ENCODE measurements around the gene MED20.

The MED20 gene

GRCh38 chr6:41940759-41941279, 19.9 kb upstream of the MED20 start:
- DNase-seq = peak; percentile 58

DNA sequence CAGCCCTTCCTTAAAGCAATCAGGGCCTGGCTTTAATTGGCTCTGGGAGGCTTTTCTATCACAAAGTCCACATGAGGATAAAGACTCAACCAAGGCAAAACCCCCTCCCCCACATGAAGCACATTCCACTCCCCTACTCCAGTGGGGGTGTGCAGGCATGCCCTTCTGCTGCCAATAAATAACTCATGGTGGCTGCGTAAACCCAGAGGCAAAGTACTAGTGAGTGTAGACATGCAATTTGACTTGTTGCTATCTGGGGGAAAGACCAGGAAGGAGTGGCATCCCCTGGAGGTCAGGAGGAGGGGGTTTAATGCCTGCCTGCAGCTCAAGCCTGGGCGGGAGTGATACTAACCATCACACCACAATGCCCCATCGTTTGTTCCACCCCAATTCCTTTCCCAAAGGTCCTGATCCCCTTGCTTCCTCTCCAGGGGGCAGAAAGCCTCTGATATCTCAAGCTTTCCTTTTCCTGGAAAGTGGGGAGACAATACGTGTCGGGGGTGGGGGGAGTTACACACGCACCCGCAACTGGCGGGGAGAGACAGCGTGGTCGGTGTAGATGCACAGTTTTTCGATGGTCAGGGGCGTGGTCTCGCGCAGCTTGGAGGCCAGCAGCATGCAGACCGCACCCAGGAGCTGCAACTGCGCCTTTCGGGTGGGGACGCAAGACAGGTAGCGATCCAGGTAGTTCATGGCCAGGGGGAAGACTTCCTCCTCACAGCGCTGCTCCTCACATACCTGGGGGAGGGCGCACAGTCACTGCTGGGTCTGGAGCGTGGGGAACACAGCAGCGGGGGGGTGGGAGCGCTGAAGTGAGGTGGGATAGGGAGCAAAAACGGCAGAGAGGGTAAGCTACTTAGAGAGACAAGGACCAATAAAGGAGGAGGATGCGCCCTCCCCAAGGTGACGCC, 19.2 kb upstream of the MED20 start:
- DNase-seq = no peak

DNA sequence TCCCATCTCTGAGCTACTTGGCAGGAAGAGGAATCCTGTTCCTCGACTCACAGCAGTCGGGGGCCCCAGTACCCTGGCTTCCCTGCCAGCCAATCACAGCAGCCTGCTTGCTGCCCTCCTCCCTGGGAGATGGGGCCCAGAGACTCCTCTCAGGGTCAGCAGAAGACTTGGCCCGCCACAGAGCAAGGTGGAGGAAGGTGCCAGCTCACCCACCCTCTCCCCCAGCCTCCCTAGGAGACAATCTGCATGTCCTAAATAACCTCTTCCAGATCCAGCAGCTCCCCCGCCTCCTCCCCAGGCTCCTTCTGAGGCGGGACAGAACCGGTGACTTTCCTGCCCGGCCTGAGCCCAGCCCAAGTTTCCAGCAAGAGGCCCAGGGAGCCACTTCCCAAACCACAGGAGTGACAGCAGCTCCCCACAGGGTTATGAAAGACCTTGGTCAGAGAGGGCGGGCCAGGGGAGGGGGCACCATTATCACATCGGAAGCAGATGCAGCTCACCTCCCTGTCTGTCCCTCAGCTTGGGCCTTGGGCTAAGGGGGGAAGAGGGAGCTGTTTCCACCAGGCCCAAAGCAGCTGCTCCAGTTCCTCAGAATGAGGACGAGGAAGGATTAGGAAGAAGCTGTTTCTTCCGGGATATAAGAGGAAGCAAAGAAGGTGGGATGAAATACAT, 18.4 kb upstream of the MED20 start:
- DNase-seq = no peak

DNA sequence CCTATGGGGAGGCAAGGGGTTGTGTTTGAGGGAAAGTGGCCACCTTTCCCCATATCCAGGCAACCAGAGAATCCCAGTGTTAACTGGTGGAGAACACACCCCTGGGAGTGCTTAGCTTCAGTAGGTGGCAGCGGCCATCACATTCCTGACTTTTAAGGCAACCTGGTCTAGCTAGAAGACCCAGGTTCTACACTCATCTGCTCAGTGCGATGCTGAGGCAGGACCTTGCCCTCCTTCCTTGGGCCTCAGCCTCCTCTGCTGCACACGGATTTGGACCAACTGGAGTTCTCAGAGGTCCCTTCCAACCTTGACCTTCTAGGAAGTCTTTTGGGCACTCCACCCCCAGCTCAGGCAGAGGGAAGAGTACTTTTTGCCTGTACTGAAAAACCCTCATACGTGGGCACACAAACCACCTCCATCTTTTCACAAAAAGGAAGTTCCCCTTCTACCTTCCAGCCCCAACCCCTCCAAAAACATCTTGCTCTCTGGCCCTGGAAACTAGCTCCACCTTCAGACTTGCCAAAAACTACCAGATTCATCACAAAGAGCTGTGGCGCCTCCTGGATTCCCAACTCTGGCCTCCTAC, 17.7 kb upstream of the MED20 start:
- DNase-seq = no peak

DNA sequence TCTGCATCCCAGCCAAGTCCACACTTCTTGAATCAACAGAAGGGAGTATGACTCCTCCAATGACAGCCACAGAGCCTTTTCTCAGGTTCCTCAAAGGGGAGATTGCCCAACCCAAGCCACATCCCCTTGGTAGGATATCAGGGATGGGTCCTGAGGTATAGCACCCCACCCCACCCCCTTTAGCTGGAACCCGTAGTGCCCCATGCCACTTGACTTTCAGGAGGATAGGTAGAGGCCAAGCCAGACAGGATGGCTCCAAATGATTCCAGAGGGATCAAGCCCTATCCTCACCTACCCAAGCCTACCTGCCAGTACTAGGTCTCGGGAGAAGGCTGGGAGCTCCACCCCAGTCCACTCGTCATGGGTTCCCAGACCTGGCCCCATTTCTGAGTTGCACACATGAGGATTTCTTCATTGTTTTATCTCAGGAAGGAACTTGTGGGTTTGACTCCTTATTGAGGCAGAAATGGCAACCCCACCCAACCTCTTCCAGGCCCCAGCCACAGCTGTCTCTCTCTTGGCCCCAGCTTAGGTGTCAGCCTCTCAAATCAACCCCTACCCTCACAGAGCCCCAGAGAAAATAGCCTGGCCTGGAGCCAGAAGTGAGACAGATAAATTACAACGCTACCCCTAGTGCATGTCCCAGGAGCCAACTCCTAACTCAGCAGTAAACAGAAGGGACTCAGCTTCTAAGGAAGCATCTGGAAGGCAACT, 17.1 kb upstream of the MED20 start:
- DNase-seq = no peak

- DNase-seq = no peak
Observed at GRCh38 chr6:41937472-41937860, 16.5 kb upstream of the MED20 start.

DNA sequence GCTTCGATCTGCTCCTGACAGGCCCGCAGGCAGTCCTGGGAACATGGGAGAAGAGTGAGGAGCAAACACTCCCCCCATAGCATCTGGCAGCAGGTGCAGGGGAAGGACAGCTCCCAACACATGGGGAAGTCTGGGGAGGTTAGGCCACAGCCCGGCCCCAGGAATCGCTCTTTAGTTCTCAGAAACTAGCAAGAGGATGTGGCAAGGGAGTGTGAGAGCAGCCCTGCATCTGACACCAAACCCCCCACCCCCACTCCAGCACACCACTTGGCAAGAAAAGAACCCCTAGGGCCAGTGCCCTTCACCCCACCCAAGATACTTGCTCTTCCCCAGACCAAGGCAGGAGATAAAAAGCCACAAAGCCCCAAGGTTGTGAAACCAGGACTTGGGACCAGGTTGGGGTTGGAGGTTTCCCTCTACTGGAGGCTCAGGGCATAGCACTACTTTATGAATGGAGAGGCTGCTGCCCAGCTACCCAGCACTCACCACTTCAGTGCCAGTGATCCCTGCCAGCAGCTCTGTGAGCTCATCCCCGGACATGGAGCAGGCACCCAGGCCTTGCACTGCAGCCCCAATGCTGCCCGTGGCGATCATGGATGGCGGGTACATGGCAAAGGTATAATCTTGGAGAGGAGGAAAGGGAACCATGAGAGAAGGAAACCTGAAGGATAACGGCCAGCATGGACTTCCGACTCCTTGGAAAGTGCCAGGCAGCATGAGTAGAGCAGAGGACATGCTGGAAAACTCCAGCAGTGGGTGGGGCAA, 15.3 kb upstream of the MED20 start:
- DNase-seq = peak; percentile 48

- DNase-seq = no peak
Observed at GRCh38 chr6:41935685-41936072, 14.7 kb upstream of the MED20 start.

GRCh38 chr6:41935193-41935574, 14.2 kb upstream of the MED20 start:
- DNase-seq = no peak

GRCh38 chr6:41934278-41935192, 13.6 kb upstream of the MED20 start:
- DNase-seq = no peak

- DNase-seq = no peak
Observed at GRCh38 chr6:41932378-41932777, 11.4 kb upstream of the MED20 start.

DNA sequence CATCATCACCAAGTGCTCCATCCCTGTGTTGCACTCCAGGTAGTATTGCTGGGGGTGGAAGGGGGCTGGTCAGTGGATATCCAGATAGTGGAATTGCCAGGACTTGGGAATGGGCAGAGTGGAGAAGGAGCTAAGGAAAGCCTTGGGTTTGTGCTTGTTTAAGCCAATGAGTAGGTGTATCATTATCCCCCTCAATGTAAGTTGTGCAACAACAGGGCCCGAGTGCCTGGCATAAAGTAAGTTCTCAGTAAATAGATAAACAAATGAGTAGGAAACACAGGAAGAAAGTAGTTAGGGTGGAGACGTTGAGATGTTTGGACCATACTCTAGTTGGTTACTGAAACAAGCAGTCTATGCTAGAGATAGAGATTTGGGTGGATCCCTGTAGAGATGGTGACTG, 10.9 kb upstream of the MED20 start:
- DNase-seq = no peak

- no peak for DNase-seq
Observed at GRCh38 chr6:41929924-41930323, 9.0 kb upstream of the MED20 start.

GRCh38 chr6:41927253-41927652, 6.3 kb upstream of the MED20 start:
- no peak for DNase-seq

GRCh38 chr6:41922154-41922553, 1.2 kb upstream of the MED20 start:
- no peak for DNase-seq

DNA sequence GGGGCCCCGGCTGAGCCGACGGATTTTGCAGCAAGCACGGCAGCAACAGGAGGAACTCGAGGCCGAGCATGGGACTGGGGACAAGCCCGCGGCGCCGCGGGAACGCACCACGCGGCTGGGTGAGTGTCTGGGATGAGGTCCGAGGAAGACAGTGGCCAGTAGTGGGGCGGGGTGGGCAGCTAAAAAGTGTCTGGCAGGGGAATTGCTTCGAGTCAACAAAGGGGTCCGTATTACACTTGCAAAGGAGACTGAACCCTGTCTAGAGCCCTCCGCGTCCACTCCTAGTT, 716 bp upstream of the MED20 start:
- no peak for DNase-seq

DNA sequence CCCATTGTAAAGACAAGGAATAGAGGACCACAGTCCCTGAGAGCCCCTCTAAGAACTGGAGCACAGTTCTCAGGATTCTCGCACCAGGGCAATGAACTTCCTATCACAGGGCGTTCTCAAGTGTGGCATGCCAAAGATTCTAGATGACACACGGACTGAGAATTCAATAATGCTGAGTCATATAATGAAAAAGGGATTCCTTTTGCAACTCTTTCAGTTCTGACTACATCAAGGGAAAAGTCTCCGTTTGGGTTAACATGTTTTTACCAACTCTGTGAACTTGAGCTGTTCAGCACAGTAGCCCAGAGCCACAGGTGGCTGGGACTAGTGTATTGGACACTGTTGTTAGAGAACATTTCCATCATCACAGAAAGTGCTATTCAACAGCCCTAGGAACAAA, 3.4 kb downstream of the MED20 start:
- DNase-seq = no peak

DNA sequence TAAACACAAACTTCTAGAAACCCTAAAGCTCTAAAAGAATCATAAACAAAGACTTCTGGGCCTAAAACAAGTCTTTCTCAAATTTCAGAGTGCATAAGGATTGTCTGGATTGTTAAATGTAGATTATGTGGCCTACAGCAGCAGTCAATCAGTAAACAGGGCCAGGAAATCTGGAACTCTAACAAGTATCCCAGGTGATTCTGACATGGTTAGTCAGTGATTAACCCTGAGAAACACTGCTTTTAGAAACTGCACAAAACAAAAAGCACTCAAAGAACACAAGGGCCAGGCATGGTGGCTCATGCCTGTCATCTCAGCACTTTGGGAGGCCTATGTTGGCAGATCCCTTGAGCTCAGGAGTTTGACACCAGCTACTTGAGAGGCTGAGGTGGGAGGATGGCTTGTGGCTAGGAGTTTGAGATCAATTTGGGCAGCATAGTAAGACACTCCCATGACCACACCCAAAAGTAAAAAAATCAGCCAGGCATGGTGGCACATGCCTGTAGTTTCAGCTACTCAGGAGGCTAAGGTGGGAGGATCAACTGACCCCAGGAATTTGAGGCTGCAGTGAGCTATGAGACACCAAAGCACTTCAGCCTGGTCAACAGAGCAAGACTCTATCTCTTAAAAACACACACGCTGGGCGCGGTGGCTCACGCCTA, 5.9 kb downstream of the MED20 start:
- no peak for DNase-seq

DNA sequence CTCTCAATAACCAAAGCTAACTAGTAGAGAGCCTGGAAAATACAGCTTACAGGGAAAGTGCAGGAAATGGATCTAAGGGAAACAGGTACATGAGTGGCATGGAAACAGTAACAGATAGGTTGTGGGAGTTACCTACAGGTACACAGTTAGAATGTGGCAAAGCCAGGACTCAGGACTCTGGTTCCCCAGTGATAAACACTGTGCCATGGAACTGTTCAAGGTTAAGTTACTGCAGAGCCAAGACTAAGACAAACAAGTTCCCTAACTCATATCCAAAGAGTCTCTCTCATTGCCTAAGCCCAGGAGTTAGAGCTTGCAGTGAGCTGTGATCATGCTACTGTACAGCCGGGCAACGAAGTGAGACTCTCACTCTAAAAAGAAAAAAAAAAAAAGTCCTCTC, 6.6 kb downstream of the MED20 start:
- DNase-seq = no peak

GRCh38 chr6:41909727-41910126, 11.2 kb downstream of the MED20 start:
- no peak for DNase-seq

Data from stimulated activated CD4-positive, alpha-beta T cell treated with anti-CD3 and anti-CD28 coated beads, Interleukin-12 subunit alpha, Interleukin-12 subunit beta, amount 100 ng/mL, for 4 hours (primary cell).